Gastrocnemius medialis (tissue), 4 donors: ENCODE measurements around the gene GPC2. TPM values are rescaled to one million over a fixed set of nuclear protein-coding genes. Genes with fewer than 3 reads are reported as not detected.

ENCODE experiments used
- ATAC-seq, 2 donors: fragments of 150-250 bp; one replicate each; pipeline ENCODE4 v1.9.1; 2016
- DNase-seq, 2 donors: peaks; one replicate each; pipeline ENCODE4 v3.0.0-alpha.2; 2019
- H3K27ac ChIP-seq, 4 donors: fragments of 200-600 bp; sonication (generic); 1 replicate in 1 of 4; 2 replicates in 3 of 4; pipeline ENCODE4 v1.5.1; 2016 to 2018; ENCODE audit warnings: mild to moderate bottlenecking in 2 of 4, moderate library complexity in 1 of 4
- H3K27me3 ChIP-seq, 3 donors: fragments of 200-600 bp; sonication (generic) in 2 of 3; 1 replicate in 1 of 3; 2 replicates in 2 of 3; pipeline versions ENCODE4 v1.5.1 to v1.6.0; 2016 to 2019; ENCODE audit warnings: mild to moderate bottlenecking in 1 of 3, moderate library complexity in 1 of 3
- H3K36me3 ChIP-seq, 2 donors: fragments of 200-600 bp; sonication (generic) in 1 of 2; one replicate each; pipeline ENCODE4 v1.5.1; 2017 to 2018
- H3K4me1 ChIP-seq, 2 donors: fragments of 200-600 bp; sonication (generic) in 1 of 2; one replicate each; pipeline ENCODE4 v1.5.1; 2016 to 2017; ENCODE audit warnings: mild to moderate bottlenecking in 2 of 2
- H3K4me3 ChIP-seq, 4 donors: fragments of 200-600 bp; sonication (generic) in 3 of 4; 1 replicate in 1 of 4; 2 replicates in 3 of 4; pipeline ENCODE4 v1.5.1; 2016 to 2019; ENCODE audit warnings: mild to moderate bottlenecking in 2 of 4
- H3K9me3 ChIP-seq, 3 donors: fragments of 200-600 bp; sonication (generic) in 2 of 3; 1 replicate in 1 of 3; 2 replicates in 2 of 3; pipeline ENCODE4 v1.5.1; 2016 to 2019
- CTCF ChIP-seq, 5 experiments: fragments of 450-650 bp in 3 of 5; fragments of 200-600 bp in 2 of 5; sonication (generic) in 2 of 5; IDR thresholded peaks in 4 of 5; conservative IDR thresholded peaks in 1 of 5; 1 replicate in 4 of 5; 2 replicates in 1 of 5; pipeline ENCODE4 v1.5.1; 2016 to 2019; ENCODE audit warnings: antibody characterized with exemption in 5 of 5, mild to moderate bottlenecking in 3 of 5, moderate library complexity in 3 of 5
- POLR2A ChIP-seq, 2 donors: fragments of 450-650 bp; IDR thresholded peaks; one replicate each; pipeline ENCODE4 v1.6.1; 2017; ENCODE audit warnings: antibody characterized with exemption in 2 of 2, mild to moderate bottlenecking in 2 of 2, moderate library complexity in 2 of 2
- in situ Hi-C, 4 donors: fragments of 200-750 bp; cut with MboI; loops; one replicate each; pipeline versions ENCODE4 v1.15.0 to v1.8.0; 2017; ENCODE audit warnings: low sequenced_read_pairs in 4 of 4
- intact Hi-C: fragments of 100-400 bp; cut with DNase I; formaldehyde crosslinking; loops from one replicate; pipeline ENCODE4 v1.15.1; 2023; ENCODE audit warnings: low total_unique reads
- total RNA-seq, 4 donors: library from RNA; depleted of rRNA; stranded (reverse); fragments of >200 nt; gene quantifications; one replicate each; pipeline versions ENCODE4 v1.1.0 to v1.2.3, GENCODE V29; 2016

GPC2 gene
- total RNA-seq, 4 donors from 2014 or later, result 4.0 TPM; not detected in 3

- DNase-seq, result no peak
- ATAC-seq, result no peak
- Histone ChIP-seq H3K9me3 (no peaks in the 10 kb centered on the region), H3K4me1 (peaks cover 11 to 22% of the 10 kb centered on the region in 2 donors), H3K4me3 (no peak overlapping the region), H3K27ac (no peak overlapping the region), H3K27me3 (no peaks in the 10 kb centered on the region), H3K36me3 (no peaks in the 10 kb centered on the region)
- intact Hi-C loops (loop anchor here (5.0 to 10.0 kb wide), 3 partner anchors 41 to 136 kb away; partner anchors contain the start of genes COPS6 and ZKSCAN1), in situ Hi-C loops (loop anchor here in 2 of 4 donors (10.0 to 25.0 kb wide), 2 partner anchors 134 to 209 kb away; no protein-coding TSS in a partner anchor)
- no peak for TF ChIP-seq POLR2A (IDR thresholded peaks at IDR 0.05)
- no peak for TF ChIP-seq CTCF (IDR thresholded peaks at IDR 0.05 in 4 of 5, conservative IDR thresholded peaks at IDR 0.05 in 1 of 5)
Measured at GRCh38 chr7:100128637-100128963, 48.6 kb downstream of the GPC2 start.

- no peaks in the 10 kb centered on the region for H3K36me3 ChIP-seq
- DNase-seq, result no peak
- no peaks in the 10 kb centered on the region for H3K9me3 ChIP-seq
- in situ Hi-C loops (loop anchor here in 2 of 4 donors (10.0 to 25.0 kb wide), 2 partner anchors 133 to 209 kb away; no protein-coding TSS in a partner anchor), intact Hi-C loops (loop anchor here (1.0 to 10.0 kb wide), 5 partner anchors 9 to 136 kb away; partner anchors contain the start of genes AP4M1, CNPY4, COPS6 and MCM7)
- peaks cover 11 to 22% of the 10 kb centered on the region in 2 donors for H3K4me1 ChIP-seq
- no peak for TF ChIP-seq CTCF (IDR thresholded peaks at IDR 0.05 in 4 of 5, conservative IDR thresholded peaks at IDR 0.05 in 1 of 5)
- TF ChIP-seq POLR2A (IDR thresholded peaks at IDR 0.05), result no peak
- no peak for ATAC-seq
- peak overlapping the region; percentile 75 to 94 (median 84) for H3K4me3 ChIP-seq
- H3K27ac ChIP-seq, result peak overlapping the region; percentile 90 to 96 (median 92)
- H3K27me3 ChIP-seq, result no peaks in the 10 kb centered on the region
Measured at GRCh38 chr7:100127866-100128636, 49.1 kb downstream of the GPC2 start.

GRCh38 chr7:100126931-100127865 lies 50.0 kb downstream of the GPC2 start, which contains the start of gene MBLAC1:
Gene MBLAC1, plus strand, starts transcription at chr7:100126967. Its CDS starts 429 bp downstream, at chr7:100127396.
- TF ChIP-seq POLR2A (IDR thresholded peaks at IDR 0.05) (no peak), CTCF (IDR thresholded peaks at IDR 0.05 in 4 of 5, conservative IDR thresholded peaks at IDR 0.05 in 1 of 5) (no peak)
- in situ Hi-C loops, result loop anchor here in 2 of 4 donors (10.0 to 25.0 kb wide), 2 partner anchors 132 to 210 kb away; no protein-coding TSS in a partner anchor
- Histone ChIP-seq H3K4me3 (peak within 1 kb of the TSS; percentile 75 to 94 (median 84)), H3K27me3 (no peaks in the 10 kb centered on the region), H3K27ac (peak within 1 kb of the TSS; percentile 90 to 96 (median 92)), H3K9me3 (no peaks in the 10 kb centered on the region), H3K36me3 (no peaks in the 10 kb centered on the region), H3K4me1 (peaks cover 11 to 22% of the 10 kb centered on the region in 2 donors)
- intact Hi-C loops, result loop anchor here (1.0 to 10.0 kb wide), 5 partner anchors 8 to 135 kb away; partner anchors contain the start of genes AP4M1, CNPY4, COPS6 and MCM7
- DNase-seq (peak; percentile 82 to 84), ATAC-seq (peak; percentile 93 to 94)

- peak overlapping the region; percentile 75 to 94 (median 84) for H3K4me3 ChIP-seq
- H3K27me3 ChIP-seq, result no peaks in the 10 kb centered on the region
- H3K9me3 ChIP-seq, result no peaks in the 10 kb centered on the region
- in situ Hi-C loops, result loop anchor here in 2 of 4 donors (10.0 to 25.0 kb wide), 2 partner anchors 132 to 211 kb away; no protein-coding TSS in a partner anchor
- H3K4me1 ChIP-seq, result peaks cover 11 to 22% of the 10 kb centered on the region in 2 donors
- H3K27ac ChIP-seq, result peak overlapping the region; percentile 90 to 96 (median 92)
- ATAC-seq, result peak; percentile 41 to 42
- no peaks in the 10 kb centered on the region for H3K36me3 ChIP-seq
- DNase-seq, result no peak
- TF ChIP-seq POLR2A (IDR thresholded peaks at IDR 0.05) (no peak), CTCF (IDR thresholded peaks at IDR 0.05 in 4 of 5, conservative IDR thresholded peaks at IDR 0.05 in 1 of 5) (no peak)
- intact Hi-C loops, result loop anchor here (5.0 to 10.0 kb wide), 3 partner anchors 39 to 134 kb away; partner anchors contain the start of genes COPS6 and ZKSCAN1
Measured at GRCh38 chr7:100126239-100126930, 50.8 kb downstream of the GPC2 start.
